Measurements from ENCODE around the gene SYT14.
A peak's percentile ranks its signal among the peaks of the same experiment; 100 is the strongest.
"Not testable (repeated sequence)": the region's sequence is repeated elsewhere in the genome, so short reads cannot be mapped to it uniquely, and the experiment has no call there.

SYT14 gene

DNA sequence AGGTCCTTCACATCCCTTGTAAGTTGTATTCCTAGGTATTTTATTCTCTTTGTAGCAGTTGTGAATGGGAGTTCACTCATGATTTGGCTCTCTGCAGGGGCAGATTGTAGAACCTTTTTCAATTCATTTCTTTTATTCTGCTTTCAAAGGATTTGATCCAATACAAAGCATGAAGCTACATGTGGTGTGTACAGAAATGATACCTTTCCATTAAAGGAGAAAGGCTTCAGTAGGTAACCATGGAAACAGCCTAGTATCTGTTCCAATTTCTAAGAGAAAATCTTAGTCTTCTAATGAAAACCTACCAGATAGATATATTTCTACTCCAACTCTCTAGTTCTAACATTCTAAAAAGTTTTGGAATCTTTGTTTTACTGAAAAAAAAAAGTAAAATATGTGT lies 105.0 kb downstream of the SYT14 start:
- DNase-seq: no peak

DNA sequence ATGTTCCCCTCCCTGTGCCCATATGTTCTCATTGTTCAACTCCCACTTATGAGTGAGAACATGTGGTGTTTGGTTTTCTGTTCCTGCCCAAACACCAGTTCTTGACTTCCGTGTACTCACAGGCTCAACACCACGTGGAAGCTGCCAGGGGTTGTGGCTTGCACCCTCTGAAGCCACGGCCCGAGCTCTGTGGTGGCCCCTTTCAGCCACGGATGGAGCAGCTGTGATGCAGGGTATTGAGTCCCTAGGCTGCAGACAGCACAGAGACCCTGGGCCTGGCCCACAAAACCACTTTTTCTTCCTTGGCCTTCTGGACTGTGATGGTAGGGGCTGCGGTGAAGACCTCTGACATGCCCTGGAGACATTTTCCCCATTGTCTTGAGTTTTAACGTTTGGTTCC lies 111.6 kb downstream of the SYT14 start:
- DNase-seq: no peak

DNA sequence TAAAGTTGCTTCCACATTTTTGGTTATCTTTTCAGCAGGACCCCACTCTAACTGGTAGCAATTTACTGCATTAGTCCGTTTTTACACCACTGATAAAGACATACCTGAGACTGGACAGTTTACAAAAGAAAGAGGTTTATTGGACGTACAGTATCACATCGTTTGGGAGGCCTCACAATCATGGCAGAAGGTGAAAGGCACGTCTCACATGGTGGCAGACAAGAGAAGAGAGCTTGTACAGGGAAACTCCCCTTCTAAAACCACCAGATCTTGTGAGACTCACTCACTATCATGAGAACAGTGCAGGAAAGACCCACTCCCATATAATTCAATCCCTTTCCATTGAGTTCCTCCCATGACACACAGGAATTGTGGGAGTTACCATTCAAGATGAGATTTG lies 112.5 kb downstream of the SYT14 start:
- not testable (repeated sequence) for DNase-seq

- no peak for DNase-seq
Observed at GRCh38 chr1:210053126-210053525, 115.1 kb downstream of the SYT14 start.

DNA sequence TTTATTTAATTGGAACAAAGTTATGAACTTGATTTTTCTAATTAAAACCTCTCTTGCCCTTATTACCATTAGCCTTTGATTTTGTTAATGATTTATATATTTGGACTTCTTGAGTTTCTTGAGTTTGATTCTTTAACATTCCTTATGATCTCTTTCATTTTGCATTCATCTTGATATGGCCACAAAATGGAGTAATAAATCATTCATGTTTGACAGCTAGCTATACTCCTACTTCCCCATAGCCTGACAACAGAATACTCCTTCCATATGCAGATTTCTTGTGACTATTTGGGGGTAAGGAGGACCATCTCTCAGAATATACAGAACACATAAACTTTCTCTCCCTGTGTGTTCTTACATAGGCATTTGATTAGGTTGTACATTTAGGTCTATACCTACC lies 119.6 kb downstream of the SYT14 start:
- DNase-seq: no peak

DNA sequence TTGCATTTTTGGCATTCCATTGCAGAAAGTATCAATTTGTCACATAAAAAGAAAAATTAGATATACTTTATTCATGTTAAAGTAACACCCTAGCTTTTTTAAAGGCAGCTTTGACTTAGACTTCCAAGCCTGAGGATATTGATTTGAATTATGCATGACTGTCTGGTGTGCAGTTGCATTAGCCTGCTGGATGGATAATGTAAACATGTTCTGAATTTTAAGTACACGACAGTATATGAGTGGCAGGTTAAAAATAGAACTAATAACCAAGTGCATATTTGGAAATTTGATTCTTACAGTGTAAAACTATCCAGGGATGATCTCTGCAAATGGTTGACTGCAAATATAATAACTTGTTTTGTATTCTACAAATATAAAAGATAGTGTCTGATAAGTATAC lies 124.0 kb downstream of the SYT14 start:
- no peak for DNase-seq

- DNase-seq: no peak
Observed at GRCh38 chr1:210070531-210070930, 132.5 kb downstream of the SYT14 start.

GRCh38 chr1:210072129-210072528 lies 134.1 kb downstream of the SYT14 start:
- peak; percentile 4 for DNase-seq

DNA sequence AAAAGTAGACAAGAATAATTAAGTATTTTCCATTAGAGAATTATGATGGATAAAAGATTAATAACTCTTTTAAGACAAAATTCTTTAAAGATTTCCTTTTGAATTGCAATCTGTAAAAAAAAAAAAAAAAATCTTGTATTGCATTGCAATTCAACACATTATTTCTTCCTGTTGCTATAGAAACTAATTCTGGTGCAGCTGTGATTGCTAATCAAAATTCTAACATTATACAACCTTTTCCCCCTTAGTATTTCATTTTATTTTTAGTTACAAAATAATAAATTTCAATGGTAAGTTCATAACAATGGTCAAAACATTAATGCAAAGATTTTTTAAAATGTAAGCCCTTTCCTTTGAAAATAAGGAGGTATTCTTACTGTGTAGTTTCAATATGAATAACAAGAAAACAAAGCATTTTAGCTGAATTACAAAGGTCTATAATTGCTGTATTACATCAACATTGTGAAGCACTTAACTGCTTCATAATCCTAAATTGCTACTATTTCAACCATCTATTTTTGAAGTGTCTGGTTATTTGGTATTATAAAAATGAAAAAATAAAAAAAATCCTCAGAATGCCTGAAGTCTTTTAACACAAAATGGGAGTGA lies 135.0 kb downstream of the SYT14 start:
- no peak for DNase-seq

- DNase-seq: no peak
Observed at GRCh38 chr1:210074904-210075303, 136.9 kb downstream of the SYT14 start.

- no peak for DNase-seq
Observed at GRCh38 chr1:210076620-210077019, 138.6 kb downstream of the SYT14 start.

DNA sequence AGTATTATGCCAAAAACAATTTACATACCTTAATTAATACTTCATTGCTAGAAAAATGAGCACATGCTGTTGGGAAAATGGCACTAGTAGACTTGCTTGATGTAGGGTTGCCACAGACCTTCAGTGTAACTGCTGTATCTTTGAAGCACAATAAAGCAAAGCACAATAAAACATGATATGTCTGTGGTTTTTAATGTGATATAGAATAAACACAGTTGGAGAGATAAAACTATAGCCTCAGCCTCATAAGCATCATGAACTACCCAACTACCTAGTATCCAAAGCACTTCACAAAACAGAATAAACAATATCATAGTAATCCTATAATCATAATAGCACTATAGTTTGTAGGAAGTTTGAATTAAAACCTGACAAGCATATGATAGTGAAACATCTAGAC lies 143.5 kb downstream of the SYT14 start:
- no peak for DNase-seq

- DNase-seq: no peak
Observed at GRCh38 chr1:210085359-210085758, 147.3 kb downstream of the SYT14 start.

GRCh38 chr1:210087058-210087457 lies 149.0 kb downstream of the SYT14 start:
- DNase-seq: no peak

- DNase-seq: no peak
Observed at GRCh38 chr1:210089855-210090254, 151.8 kb downstream of the SYT14 start.

GRCh38 chr1:210092366-210092765 lies 154.3 kb downstream of the SYT14 start:
- DNase-seq: no peak

GRCh38 chr1:210093461-210093860 lies 155.4 kb downstream of the SYT14 start:
- DNase-seq: no peak

- DNase-seq: peak; percentile 1
Observed at GRCh38 chr1:210098356-210098755, 160.3 kb downstream of the SYT14 start.

DNA sequence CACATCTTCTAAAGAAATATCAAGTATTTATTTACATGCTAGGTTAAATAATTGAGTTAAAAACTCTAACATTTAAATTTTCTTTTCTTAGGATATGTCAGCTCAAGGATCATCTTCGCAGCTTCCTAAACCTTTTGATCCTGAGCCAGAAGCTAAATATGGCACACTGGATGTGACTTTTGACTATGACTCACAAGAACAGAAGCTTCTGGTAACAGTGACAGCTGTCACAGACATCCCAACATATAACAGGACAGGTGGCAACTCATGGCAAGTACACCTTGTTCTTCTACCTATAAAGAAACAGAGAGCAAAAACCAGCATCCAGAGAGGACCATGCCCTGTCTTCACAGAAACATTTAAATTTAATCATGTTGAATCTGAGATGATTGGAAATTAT lies 161.9 kb downstream of the SYT14 start:
- no peak for DNase-seq

- DNase-seq: no peak
Observed at GRCh38 chr1:210104103-210104502, 166.1 kb downstream of the SYT14 start.

DNA sequence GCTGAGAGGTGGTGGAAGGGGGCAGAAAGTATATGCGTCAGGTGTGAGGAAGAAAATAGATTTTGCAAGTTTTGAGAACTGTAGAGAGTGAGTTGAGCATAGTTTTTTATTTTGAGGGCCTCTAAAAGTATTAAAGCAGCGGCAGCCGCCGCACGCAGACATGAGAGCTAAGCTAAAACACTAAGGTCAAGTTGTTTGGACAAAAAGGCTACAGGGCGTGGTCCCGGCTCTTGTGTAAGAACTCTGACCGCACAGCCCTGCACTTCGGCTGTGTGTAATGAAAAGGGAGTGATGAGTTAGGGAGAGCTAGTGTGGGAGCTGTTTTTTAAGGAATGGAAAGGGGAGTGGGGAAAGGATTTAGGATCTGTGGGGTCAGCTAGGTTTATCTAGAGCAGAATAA lies 174.9 kb downstream of the SYT14 start:
- not testable (repeated sequence) for DNase-seq

DNA sequence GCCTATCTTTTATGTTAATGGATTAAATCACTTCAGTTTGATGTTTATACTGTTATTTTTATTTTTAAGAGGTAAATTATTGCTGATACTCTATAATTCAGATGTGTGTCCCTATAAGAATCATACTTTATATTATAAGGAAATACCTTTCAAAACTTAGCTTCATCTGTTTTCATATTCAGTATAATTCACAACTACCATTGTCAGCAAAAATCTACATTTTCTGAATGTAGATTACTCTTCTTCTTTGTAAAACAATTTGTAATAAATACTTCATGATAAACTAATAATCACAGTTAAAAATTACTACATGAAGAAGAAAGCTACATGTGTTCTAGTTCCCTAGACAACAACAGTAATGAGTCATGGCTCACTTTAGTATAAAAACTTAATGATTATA lies 179.2 kb downstream of the SYT14 start:
- DNase-seq: no peak

DNA sequence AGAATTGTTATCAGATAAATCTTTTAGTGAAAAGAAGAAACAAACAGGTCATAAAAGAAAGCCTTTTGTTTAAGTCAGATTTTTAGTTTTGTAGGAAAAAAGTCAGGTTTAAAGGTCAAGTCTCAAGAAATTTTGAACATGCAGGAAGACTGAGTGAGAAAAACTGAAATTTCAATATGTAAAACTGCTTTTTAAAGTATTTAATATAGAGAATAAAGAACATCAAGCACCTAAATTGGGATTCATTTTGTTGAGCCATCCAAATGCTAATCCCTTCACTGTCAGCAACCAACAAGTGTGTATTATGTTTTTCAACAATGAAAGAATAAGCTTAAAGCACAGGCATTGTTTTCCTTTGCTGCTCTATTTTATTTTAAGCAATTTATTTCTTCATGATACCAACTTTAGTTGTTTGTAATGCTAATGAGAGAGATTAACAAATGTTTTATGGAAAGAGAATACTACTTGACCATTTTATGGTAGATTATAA lies 179.7 kb downstream of the SYT14 start:
- DNase-seq: no peak

GRCh38 chr1:210123383-210123782 lies 185.4 kb downstream of the SYT14 start:
- DNase-seq: no peak

DNA sequence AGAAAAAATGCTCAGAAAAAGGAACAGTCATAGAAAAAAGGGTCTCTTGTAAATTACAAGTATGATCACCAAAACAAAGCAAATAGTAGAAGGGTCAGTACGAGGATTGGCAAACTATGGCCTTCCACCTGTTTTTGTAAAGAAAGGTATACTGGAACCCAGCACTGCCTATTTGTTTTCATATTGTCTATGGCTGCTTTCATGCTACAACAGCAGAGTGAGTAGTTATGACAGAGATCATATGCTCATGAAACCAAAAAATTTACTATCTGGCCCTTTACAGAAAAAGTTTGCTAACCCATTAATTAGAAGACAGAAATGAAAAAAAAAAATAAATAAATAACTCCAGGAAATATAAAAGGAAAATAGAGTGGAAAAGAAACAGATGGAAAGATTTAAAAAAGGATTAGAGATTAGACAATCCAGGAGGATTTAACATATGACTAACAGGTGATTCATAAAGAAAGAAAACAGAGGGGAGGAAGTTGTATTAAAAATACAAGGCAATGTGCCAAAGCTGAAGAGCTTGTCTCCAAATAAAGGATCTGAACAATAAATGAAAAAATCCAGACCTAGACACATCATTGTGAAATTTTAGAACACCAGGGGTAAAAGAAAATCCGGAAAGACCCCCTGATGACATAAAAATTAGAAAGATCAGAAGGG lies 186.0 kb downstream of the SYT14 start:
- peak; percentile 68 for DNase-seq
